Erythroblast (primary cell): ENCODE data around the gene UGT1A10.

Experiments used
- GATA1 ChIP-seq: IDR thresholded peaks from 2 replicates; pipeline ENCODE4 v1.6.1; 2011; ENCODE audit warnings: low read depth, mild to moderate bottlenecking, control low read depth, low read length, moderate library complexity
- POLR2A ChIP-seq: IDR thresholded peaks from 2 replicates; pipeline ENCODE4 v1.6.1; 2011; ENCODE audit warnings: mild to moderate bottlenecking, low read length

GRCh38 chr2:233799087-233799665 is 162.9 kb downstream of the UGT1A10 start:
- TF ChIP-seq POLR2A (no peak), GATA1 (no peak)
